NCI-H2196 (cell line): Measurements from ENCODE around the gene ASCL1.

Source experiments
- DNase-seq: peaks from one replicate; lab custom pipeline; 2025; ENCODE audit not compliant: unreplicated experiment; lab: John Stamatoyannopoulos, UW

Gene ASCL1

GRCh38 chr12:102957339-102958050 is at the start of gene ASCL1:
TSS of gene ASCL1 (plus strand) at chr12:102957674. CDS start at chr12:102958245, 571 bp downstream.
- peak; percentile 89 for DNase-seq

GRCh38 chr12:102907918-102908317 is 49.6 kb upstream of the ASCL1 start:
- no peak for DNase-seq

- no peak for DNase-seq
These were observed 47.3 kb upstream of the ASCL1 start for GRCh38 chr12:102910137-102910536.

GRCh38 chr12:102910792-102911191 is 46.7 kb upstream of the ASCL1 start:
- no peak for DNase-seq

- no peak for DNase-seq
These were observed 46.2 kb upstream of the ASCL1 start for GRCh38 chr12:102911320-102911719.

GRCh38 chr12:102912258-102912657 is 45.2 kb upstream of the ASCL1 start:
- no peak for DNase-seq

- no peak for DNase-seq
These were observed 43.8 kb upstream of the ASCL1 start for GRCh38 chr12:102913453-102914226.

- DNase-seq, result no peak
These were observed 41.0 kb upstream of the ASCL1 start for GRCh38 chr12:102916252-102917025.

- DNase-seq, result no peak
These were observed 40.3 kb upstream of the ASCL1 start, which contains the start of gene PAH for GRCh38 chr12:102917026-102917787. TSS of gene PAH (minus strand) at chr12:102917244. CDS start at chr12:102917130, 114 bp downstream.

- no peak for DNase-seq
These were observed 38.6 kb upstream of the ASCL1 start for GRCh38 chr12:102918840-102919239.

- DNase-seq, result no peak
These were observed 37.2 kb upstream of the ASCL1 start for GRCh38 chr12:102920271-102920670.

GRCh38 chr12:102921240-102921639 is 36.2 kb upstream of the ASCL1 start:
- DNase-seq, result no peak

GRCh38 chr12:102927220-102927619 is 30.3 kb upstream of the ASCL1 start:
- no peak for DNase-seq

- no peak for DNase-seq
These were observed 24.3 kb upstream of the ASCL1 start for GRCh38 chr12:102933168-102933567.

GRCh38 chr12:102939059-102939458 is 18.4 kb upstream of the ASCL1 start:
- DNase-seq, result no peak

GRCh38 chr12:102939670-102940222 is 17.7 kb upstream of the ASCL1 start:
- no peak for DNase-seq

GRCh38 chr12:102946042-102946441 is 11.4 kb upstream of the ASCL1 start:
- no peak for DNase-seq

- peak; percentile 69 for DNase-seq
These were observed 8.5 kb upstream of the ASCL1 start for GRCh38 chr12:102948941-102949352.

- DNase-seq, result peak; percentile 84
These were observed 7.1 kb upstream of the ASCL1 start for GRCh38 chr12:102950107-102950949.
